Thyroid gland (tissue), 4 donors: ENCODE data around the gene NAV2. TPM values are rescaled to one million over a fixed set of nuclear protein-coding genes. Genes with fewer than 3 reads are reported as not detected.

ENCODE experiments used
- DNase-seq, 2 donors: peaks; one replicate each; pipeline ENCODE4 v3.0.0-alpha.2; 2019
- H3K27ac ChIP-seq, 3 donors: fragments of 200-600 bp; sonication (generic); 1 replicate in 2 of 3; 2 replicates in 1 of 3; pipeline ENCODE4 v1.5.1; 2016 to 2019; ENCODE audit warnings: mild to moderate bottlenecking in 1 of 3, moderate library complexity in 1 of 3
- H3K27me3 ChIP-seq: fragments of 200-600 bp; sonication (generic); one replicate; pipeline ENCODE4 v1.5.1; 2019
- H3K36me3 ChIP-seq, 2 donors: fragments of 200-600 bp; sonication (generic); one replicate each; pipeline ENCODE4 v1.5.1; 2016 to 2019
- H3K4me1 ChIP-seq, 2 donors: fragments of 200-600 bp; sonication (generic); one replicate each; pipeline ENCODE4 v1.5.1; 2017 to 2019
- H3K4me3 ChIP-seq, 3 donors: fragments of 200-600 bp; sonication (generic); replicated peaks in 1 of 3; 1 replicate in 2 of 3; 2 replicates in 1 of 3; pipeline ENCODE4 v1.5.1; 2016; ENCODE audit warnings: mild to moderate bottlenecking in 1 of 3
- H3K9me3 ChIP-seq: fragments of 200-600 bp; sonication (generic); one replicate; pipeline ENCODE4 v1.5.1; 2017
- POLR2A ChIP-seq, 2 donors: fragments of 450-650 bp; IDR thresholded peaks; one replicate each; pipeline ENCODE4 v1.6.1; 2017; ENCODE audit warnings: antibody characterized with exemption in 2 of 2, mild to moderate bottlenecking in 2 of 2, moderate library complexity in 1 of 2
- WGBS, 2 donors: methylation state at CpG; one replicate each; pipeline ENCODE4 v1.1.5; 2017; 5-methylcytosine and 5-hydroxymethylcytosine counted together
- intact Hi-C: fragments of 100-400 bp; cut with DNase I; formaldehyde crosslinking; loops from one replicate; pipeline ENCODE4 v1.15.1; 2023
- total RNA-seq, 4 donors: library from RNA; depleted of rRNA; stranded (reverse); fragments of >200 nt; gene quantifications; one replicate each; pipeline ENCODE4 v1.2.3, GENCODE V29; 2016
- TF ChIP-seq, protein P1 (sequence below), 6 experiments: fragments of 200-600 bp in 3 of 6; fragments of 450-650 bp in 3 of 6; sonication (generic) in 3 of 6; IDR thresholded peaks; one replicate each; pipeline ENCODE4 v1.5.1; 2016 to 2019; ENCODE audit warnings: antibody characterized with exemption in 6 of 6, mild to moderate bottlenecking in 2 of 6, inconsistent platforms in 1 of 6, moderate library complexity in 1 of 6

The NAV2 gene
- total RNA-seq, 4 donors from 2014 or later: 34.8 to 88.6 (median 54.5) TPM

DNA sequence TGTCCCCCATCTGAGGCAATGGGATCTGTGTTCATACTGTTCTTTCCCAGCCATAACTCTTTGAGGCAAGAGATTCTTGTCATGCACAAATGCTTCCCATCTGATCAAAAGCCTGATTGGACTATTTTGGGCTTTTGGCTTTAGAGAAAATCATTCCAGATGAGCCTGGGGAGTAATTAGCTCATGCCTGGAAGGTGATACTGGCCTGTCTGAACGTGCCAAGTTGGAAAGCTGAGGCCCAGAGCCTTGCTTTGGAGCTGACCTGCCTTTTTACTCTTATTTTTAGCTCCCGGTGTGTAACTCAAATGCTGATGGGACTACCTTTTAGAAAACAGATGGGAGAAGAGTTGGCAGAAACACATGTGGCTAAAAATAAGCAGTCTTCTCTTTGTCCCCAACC, 342.7 kb downstream of the NAV2 start:
- WGBS, 2 donors: 73 to 79% methylated on average over 2 of the region's 2 CpGs
- no peaks in the 10 kb centered on the region for H3K9me3 ChIP-seq
- TF ChIP-seq POLR2A (IDR thresholded peaks at IDR 0.05): no peak
- TF ChIP-seq, protein P1, sequence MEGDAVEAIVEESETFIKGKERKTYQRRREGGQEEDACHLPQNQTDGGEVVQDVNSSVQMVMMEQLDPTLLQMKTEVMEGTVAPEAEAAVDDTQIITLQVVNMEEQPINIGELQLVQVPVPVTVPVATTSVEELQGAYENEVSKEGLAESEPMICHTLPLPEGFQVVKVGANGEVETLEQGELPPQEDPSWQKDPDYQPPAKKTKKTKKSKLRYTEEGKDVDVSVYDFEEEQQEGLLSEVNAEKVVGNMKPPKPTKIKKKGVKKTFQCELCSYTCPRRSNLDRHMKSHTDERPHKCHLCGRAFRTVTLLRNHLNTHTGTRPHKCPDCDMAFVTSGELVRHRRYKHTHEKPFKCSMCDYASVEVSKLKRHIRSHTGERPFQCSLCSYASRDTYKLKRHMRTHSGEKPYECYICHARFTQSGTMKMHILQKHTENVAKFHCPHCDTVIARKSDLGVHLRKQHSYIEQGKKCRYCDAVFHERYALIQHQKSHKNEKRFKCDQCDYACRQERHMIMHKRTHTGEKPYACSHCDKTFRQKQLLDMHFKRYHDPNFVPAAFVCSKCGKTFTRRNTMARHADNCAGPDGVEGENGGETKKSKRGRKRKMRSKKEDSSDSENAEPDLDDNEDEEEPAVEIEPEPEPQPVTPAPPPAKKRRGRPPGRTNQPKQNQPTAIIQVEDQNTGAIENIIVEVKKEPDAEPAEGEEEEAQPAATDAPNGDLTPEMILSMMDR (IDR thresholded peaks at IDR 0.05): no peak
- DNase-seq: no peak
- peaks cover 38 to 58% of the 10 kb centered on the region in 2 donors for H3K4me1 ChIP-seq
- H3K36me3 ChIP-seq: peaks cover 7 to 9% of the 10 kb centered on the region in 2 donors
- peak overlapping the region; percentile 51 to 78 (median 71) for H3K27ac ChIP-seq
- no peak overlapping the region for H3K4me3 ChIP-seq
- no peaks in the 10 kb centered on the region for H3K27me3 ChIP-seq
- intact Hi-C loops: no loop called here

DNA sequence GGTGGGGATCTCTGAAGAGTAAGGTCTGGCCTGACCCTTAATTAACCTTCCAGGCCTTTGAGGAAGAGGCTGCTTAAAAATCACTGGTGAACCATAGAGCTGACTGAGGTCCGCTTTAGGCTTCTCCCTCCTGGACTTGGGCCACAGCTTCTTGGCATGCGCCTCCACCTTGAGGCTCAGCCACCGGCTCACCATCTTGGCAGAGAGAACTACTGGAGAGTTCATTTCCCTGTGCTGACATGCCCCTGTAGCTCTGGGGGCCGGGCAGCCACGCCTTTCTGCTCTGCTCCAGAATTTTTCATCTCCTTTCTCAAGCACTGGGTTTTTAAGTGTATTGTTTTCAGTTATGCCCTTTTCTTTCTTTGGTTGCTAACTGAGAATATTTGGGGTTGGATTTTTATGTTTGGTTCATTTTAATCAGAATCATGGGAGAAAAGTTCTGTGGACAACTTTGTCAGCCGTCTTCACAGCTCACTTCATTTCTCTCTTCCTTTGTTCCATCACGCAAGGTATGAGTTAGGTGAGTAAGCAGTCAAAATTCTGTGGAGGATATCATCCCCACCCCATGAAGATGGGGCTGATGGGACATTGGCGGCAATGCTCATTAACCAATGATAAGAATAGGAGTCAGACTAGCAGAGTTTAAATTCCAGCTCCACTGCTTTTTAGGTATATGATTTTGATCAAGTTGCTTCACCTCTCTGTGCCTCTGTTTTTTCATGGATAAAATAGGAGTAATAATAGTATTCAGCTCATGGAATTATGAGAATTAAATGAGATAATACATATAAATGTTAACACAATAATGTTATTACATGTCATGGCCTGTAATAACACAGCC, 343.7 kb downstream of the NAV2 start:
- TF ChIP-seq, protein P1 (IDR thresholded peaks at IDR 0.05): no peak
- no peak for TF ChIP-seq POLR2A (IDR thresholded peaks at IDR 0.05)
- H3K27ac ChIP-seq: peak overlapping the region; percentile 71 to 86 (median 78)
- no peaks in the 10 kb centered on the region for H3K27me3 ChIP-seq
- peak; percentile 91 to 95 for DNase-seq
- peaks cover 7 to 9% of the 10 kb centered on the region in 2 donors for H3K36me3 ChIP-seq
- 43 to 56% methylated on average over 8 of the region's 8 CpGs for WGBS, 2 donors
- H3K9me3 ChIP-seq: no peaks in the 10 kb centered on the region
- peaks cover 29 to 49% of the 10 kb centered on the region in 2 donors for H3K4me1 ChIP-seq
- intact Hi-C loops: no loop called here
- H3K4me3 ChIP-seq: no peak overlapping the region

DNA sequence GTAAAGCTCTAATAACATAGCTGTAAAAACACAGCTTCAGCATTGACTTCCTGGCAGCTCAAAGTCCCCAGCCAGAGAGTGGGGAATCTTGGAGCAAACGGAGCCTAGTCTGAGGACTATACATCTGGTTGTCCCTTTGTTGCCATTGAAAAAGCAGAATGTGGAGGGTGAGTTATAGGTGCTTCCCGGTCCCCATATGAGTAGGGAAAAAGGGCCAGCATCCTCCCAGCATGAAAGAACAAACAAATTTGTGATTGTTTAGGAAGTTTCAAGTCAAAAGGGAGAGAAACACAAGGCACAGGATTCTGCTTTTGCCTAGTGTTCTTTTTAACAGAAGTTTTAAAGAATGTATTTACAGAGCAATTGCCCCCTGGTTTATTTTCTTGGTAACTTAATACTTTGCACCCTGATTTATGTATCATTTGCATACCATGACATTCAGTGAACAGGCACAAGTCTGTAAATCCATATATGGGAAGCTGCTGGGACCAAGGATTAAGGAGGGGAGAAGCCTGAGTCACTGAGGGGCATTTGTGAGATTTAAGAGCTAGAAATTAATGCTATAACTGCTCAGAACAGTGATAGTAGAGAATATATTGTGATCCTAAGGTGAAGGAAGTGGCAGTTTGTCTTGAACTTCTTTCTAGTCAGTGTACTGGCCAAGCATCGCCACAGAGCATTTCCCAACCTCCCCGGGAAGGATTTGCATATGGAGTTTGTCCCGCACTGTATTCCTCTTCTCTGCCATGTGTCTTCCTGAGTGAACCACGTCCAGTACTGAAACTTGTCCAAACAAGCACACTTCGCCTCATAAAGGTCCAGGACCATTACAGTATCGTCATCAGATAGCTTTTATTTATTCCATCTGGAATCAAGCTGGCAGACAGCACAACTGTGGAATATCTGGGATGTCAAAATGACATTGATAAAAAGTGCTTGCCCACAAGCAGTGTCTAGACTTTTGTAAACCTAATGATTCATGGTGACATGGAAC, 344.6 kb downstream of the NAV2 start:
- peaks cover 7 to 9% of the 10 kb centered on the region in 2 donors for H3K36me3 ChIP-seq
- no peaks in the 10 kb centered on the region for H3K9me3 ChIP-seq
- intact Hi-C loops: no loop called here
- DNase-seq: no peak
- 70 to 78% methylated on average over 8 of the region's 8 CpGs for WGBS, 2 donors
- TF ChIP-seq POLR2A (IDR thresholded peaks at IDR 0.05): no peak
- TF ChIP-seq, protein P1 (IDR thresholded peaks at IDR 0.05): no peak
- peak overlapping the region; percentile 71 to 86 (median 78) for H3K27ac ChIP-seq
- no peak overlapping the region for H3K4me3 ChIP-seq
- H3K4me1 ChIP-seq: peaks cover 27 to 44% of the 10 kb centered on the region in 2 donors
- H3K27me3 ChIP-seq: no peaks in the 10 kb centered on the region

DNA sequence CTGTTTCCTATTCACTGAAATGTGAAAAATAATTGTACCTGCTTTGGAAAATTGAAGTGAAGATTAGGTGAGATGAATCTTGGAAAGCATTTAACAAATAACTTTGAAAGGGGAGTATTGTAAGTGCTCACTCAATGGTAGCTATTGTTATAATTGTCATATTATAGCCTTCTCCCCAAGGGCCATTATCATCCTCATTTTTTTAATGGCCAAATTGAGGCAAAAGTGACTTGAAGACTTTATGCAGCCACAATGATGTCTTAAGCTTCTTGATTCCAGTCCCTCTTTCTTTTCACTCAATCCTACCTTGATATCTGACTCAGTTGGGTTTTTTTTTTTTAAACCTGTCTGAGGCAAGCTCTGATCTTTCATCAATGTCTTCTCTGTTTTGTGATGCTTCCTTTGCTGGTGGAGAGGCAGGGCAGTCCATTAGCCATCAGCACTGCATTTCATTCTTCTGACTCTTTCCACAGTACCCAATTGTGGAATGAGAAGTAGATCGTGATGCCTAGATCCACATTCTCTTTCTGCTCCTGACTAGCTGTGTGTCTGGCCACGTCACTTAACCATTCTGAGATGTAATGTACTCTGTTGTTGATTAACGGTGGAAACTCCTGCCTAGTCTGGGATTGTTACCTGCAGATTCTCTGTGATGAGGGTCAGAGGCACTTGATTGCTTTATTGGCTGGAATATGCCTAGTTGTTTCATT, 346.3 kb downstream of the NAV2 start:
- H3K9me3 ChIP-seq: no peaks in the 10 kb centered on the region
- 86 to 94% methylated on average over 3 of the region's 3 CpGs for WGBS, 2 donors
- no peaks in the 10 kb centered on the region for H3K27me3 ChIP-seq
- intact Hi-C loops: no loop called here
- peaks cover 4 to 11% of the 10 kb centered on the region in 2 donors for H3K36me3 ChIP-seq
- TF ChIP-seq, protein P1 (IDR thresholded peaks at IDR 0.05): no peak
- TF ChIP-seq POLR2A (IDR thresholded peaks at IDR 0.05): no peak
- no peak overlapping the region for H3K4me3 ChIP-seq
- peak overlapping the region; percentile 1 to 71 (median 21) for H3K27ac ChIP-seq
- no peak for DNase-seq
- H3K4me1 ChIP-seq: peaks cover 27 to 44% of the 10 kb centered on the region in 2 donors
